Esophagus squamous epithelium (tissue), 4 donors: ENCODE results near the gene GRAPL.
"Not testable (repeated sequence)": the region's sequence is repeated elsewhere in the genome, so short reads cannot be mapped to it uniquely, and the experiment has no call there.

Experiments
- POLR2A ChIP-seq, 4 donors: fragments of 450-650 bp; IDR thresholded peaks; one replicate each; pipeline ENCODE4 v1.6.1; 2017; ENCODE audit warnings: antibody characterized with exemption in 4 of 4, mild to moderate bottlenecking in 4 of 4, moderate library complexity in 3 of 4
- TF ChIP-seq, protein P1 (sequence below), 6 experiments: fragments of 450-650 bp in 4 of 6; fragments of 200-600 bp in 2 of 6; sonication (generic) in 2 of 6; IDR thresholded peaks; one replicate each; pipeline ENCODE4 v1.5.1; 2016 to 2019; ENCODE audit warnings: antibody characterized with exemption in 6 of 6, mild to moderate bottlenecking in 4 of 6, moderate library complexity in 4 of 6

DNA sequence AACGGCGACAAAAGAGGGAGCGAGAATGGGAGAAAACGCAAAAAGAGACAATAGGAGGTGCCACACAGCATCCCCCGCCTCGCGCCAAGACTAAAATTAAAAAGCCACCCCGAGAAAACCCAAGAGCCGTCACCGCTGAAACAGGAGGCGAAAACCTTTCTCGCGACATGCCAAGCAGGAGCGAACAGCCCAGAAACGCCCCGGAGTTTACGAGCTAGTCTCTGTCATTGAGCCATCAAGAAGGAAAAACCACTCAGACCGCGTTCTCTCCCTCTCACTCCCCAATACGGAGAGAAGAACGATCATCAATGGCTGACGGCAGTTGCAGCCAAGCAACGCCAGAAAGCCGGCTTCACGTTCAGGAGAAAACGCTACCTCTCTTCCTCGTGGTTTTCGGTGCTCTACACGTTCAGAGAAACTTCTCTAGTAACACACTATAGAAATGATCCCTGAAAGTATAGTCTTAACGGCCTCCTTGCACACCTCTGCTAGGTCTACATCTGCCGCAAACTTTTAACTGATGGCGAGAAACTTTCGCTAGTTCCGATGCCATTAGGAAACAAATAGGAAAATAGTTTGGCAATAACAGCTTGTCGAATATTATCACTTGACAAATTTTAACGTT lies 62.5 kb downstream of the GRAPL start:
- TF ChIP-seq, protein P1, sequence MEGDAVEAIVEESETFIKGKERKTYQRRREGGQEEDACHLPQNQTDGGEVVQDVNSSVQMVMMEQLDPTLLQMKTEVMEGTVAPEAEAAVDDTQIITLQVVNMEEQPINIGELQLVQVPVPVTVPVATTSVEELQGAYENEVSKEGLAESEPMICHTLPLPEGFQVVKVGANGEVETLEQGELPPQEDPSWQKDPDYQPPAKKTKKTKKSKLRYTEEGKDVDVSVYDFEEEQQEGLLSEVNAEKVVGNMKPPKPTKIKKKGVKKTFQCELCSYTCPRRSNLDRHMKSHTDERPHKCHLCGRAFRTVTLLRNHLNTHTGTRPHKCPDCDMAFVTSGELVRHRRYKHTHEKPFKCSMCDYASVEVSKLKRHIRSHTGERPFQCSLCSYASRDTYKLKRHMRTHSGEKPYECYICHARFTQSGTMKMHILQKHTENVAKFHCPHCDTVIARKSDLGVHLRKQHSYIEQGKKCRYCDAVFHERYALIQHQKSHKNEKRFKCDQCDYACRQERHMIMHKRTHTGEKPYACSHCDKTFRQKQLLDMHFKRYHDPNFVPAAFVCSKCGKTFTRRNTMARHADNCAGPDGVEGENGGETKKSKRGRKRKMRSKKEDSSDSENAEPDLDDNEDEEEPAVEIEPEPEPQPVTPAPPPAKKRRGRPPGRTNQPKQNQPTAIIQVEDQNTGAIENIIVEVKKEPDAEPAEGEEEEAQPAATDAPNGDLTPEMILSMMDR (IDR thresholded peaks at IDR 0.05), result not testable (repeated sequence)
- TF ChIP-seq POLR2A (IDR thresholded peaks at IDR 0.05), result not testable (repeated sequence)
